ENCODE data around the gene USP32. TPM values are rescaled to one million over a fixed set of nuclear protein-coding genes. Genes with fewer than 3 reads are reported as not detected.

USP32 gene
- polyA plus RNA-seq, 1 experiment, result 40.7 TPM

GRCh38 chr17:60314423-60314822, 77.5 kb downstream of the USP32 start:
- DNase-seq (ENCODE audit: low read depth, low spot score), result no peak
- CTCF ChIA-PET, result no interaction called here
- no peak overlapping the region for H3K4me3 ChIP-seq (ENCODE audit: low read depth, low read length)

DNA sequence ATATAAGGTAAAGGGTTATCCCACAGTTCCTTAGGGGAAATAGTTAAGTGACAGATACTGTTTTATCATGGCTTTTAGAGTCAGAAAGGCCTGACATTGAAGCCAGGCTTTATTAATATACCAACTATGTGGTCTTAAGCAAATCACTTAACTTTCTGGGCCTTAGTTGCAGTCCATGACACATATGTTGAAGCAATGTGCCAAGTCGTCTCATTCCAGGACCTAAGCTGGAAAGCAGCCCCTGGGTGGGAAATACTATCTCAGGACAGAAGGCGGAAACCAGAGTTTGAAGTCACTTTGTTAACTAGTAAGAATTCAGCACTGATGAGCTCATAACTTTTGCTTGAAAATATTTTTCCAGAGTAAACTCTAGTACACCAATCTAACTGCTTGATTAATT, 80.0 kb downstream of the USP32 start:
- ChIA-PET POLR2A (no interaction called here), CTCF (no interaction called here)
- Histone ChIP-seq H3K9me3 (ENCODE audit: control insufficient read depth, insufficient read depth, low read length) (no peaks in the 10 kb centered on the region), H3K27me3 (ENCODE audit: control insufficient read depth, insufficient read depth, low read length) (no peaks in the 10 kb centered on the region), H3K27ac (ENCODE audit: low read depth, low read length) (no peak overlapping the region), H3K4me3 (ENCODE audit: low read depth, low read length) (no peak overlapping the region)
- DNase-seq (ENCODE audit: low read depth, low spot score), result no peak
- TF ChIP-seq, protein P1, sequence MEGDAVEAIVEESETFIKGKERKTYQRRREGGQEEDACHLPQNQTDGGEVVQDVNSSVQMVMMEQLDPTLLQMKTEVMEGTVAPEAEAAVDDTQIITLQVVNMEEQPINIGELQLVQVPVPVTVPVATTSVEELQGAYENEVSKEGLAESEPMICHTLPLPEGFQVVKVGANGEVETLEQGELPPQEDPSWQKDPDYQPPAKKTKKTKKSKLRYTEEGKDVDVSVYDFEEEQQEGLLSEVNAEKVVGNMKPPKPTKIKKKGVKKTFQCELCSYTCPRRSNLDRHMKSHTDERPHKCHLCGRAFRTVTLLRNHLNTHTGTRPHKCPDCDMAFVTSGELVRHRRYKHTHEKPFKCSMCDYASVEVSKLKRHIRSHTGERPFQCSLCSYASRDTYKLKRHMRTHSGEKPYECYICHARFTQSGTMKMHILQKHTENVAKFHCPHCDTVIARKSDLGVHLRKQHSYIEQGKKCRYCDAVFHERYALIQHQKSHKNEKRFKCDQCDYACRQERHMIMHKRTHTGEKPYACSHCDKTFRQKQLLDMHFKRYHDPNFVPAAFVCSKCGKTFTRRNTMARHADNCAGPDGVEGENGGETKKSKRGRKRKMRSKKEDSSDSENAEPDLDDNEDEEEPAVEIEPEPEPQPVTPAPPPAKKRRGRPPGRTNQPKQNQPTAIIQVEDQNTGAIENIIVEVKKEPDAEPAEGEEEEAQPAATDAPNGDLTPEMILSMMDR (IDR thresholded peaks at IDR 0.05; ENCODE audit: low read depth, low read length), result no peak

More at GRCh38 chr17:60314423-60314822, 77.5 kb downstream of the USP32 start:
- POLR2A ChIA-PET, result no interaction called here
- Histone ChIP-seq H3K9me3 (ENCODE audit: control insufficient read depth, insufficient read depth, low read length) (no peaks in the 10 kb centered on the region), H3K27ac (ENCODE audit: low read depth, low read length) (no peak overlapping the region), H3K27me3 (ENCODE audit: control insufficient read depth, insufficient read depth, low read length) (no peaks in the 10 kb centered on the region)
- TF ChIP-seq, protein P1 (IDR thresholded peaks at IDR 0.05; ENCODE audit: low read depth, low read length), result no peak

DNA sequence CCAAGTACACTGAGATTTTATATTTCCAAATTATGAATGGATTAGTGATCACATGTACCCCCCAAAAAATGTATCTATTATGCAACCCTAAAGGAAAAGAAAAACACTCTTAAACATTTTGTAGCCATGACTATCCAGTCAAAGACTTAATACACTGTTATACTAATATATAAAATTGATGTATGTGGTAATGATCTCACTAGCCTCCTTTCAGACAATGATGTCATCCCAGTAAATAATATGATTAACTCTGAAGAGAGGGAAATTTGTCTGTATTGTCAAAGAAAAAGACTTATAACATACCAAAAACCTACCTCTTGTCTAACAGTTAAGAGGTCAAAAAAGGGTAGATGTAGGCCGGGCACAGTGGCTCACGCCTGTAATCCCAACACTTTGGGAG, 80.7 kb downstream of the USP32 start:
- TF ChIP-seq, protein P1 (IDR thresholded peaks at IDR 0.05; ENCODE audit: low read depth, low read length), result no peak
- POLR2A ChIA-PET, result no interaction called here
- CTCF ChIA-PET, result no interaction called here
- Histone ChIP-seq H3K4me3 (ENCODE audit: low read depth, low read length) (no peak overlapping the region), H3K27ac (ENCODE audit: low read depth, low read length) (no peak overlapping the region), H3K27me3 (ENCODE audit: control insufficient read depth, insufficient read depth, low read length) (no peaks in the 10 kb centered on the region), H3K9me3 (ENCODE audit: control insufficient read depth, insufficient read depth, low read length) (no peaks in the 10 kb centered on the region)
- DNase-seq (ENCODE audit: low read depth, low spot score), result no peak

GRCh38 chr17:60305141-60305540, 86.8 kb downstream of the USP32 start:
- POLR2A ChIA-PET, result no interaction called here
- CTCF ChIA-PET, result no interaction called here

DNA sequence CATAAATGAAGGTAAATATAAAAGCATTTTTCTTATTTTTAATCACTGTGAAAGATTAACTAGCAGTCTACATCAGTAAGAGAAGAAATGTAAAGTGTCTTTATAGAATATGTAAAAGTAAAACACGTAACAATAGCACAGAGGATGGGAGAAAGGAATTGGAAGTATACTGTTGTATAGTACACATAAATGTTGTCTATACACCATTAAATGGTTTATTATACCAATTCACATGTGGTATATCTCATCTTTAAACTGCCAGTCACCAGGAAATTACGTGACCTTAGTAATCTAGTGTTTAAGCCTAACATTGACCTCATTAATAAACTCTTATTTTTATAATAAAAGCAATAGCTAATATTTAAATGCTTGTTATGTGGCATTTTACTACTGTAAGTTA, 87.4 kb downstream of the USP32 start:
- Histone ChIP-seq H3K9me3 (ENCODE audit: control insufficient read depth, insufficient read depth, low read length) (no peaks in the 10 kb centered on the region), H3K27ac (ENCODE audit: low read depth, low read length) (no peak overlapping the region), H3K4me3 (ENCODE audit: low read depth, low read length) (no peak overlapping the region), H3K27me3 (ENCODE audit: control insufficient read depth, insufficient read depth, low read length) (no peaks in the 10 kb centered on the region)
- DNase-seq (ENCODE audit: low read depth, low spot score), result no peak
- POLR2A ChIA-PET, result no interaction called here
- CTCF ChIA-PET, result no interaction called here
- TF ChIP-seq, protein P1 (IDR thresholded peaks at IDR 0.05; ENCODE audit: low read depth, low read length), result no peak

More at GRCh38 chr17:60305141-60305540, 86.8 kb downstream of the USP32 start:
- TF ChIP-seq, protein P1 (IDR thresholded peaks at IDR 0.05; ENCODE audit: low read depth, low read length), result no peak
- DNase-seq (ENCODE audit: low read depth, low spot score), result no peak
- no peaks in the 10 kb centered on the region for H3K27me3 ChIP-seq (ENCODE audit: control insufficient read depth, insufficient read depth, low read length)
- H3K4me3 ChIP-seq (ENCODE audit: low read depth, low read length), result no peak overlapping the region
- H3K27ac ChIP-seq (ENCODE audit: low read depth, low read length), result no peak overlapping the region
- H3K9me3 ChIP-seq (ENCODE audit: control insufficient read depth, insufficient read depth, low read length), result no peaks in the 10 kb centered on the region

Data from AG04450 (cell line).